Breast epithelium (tissue), 3 donors: ENCODE measurements around the gene DNASE1.

Experiments used
- CTCF ChIP-seq, 3 donors: fragments of 450-650 bp; IDR thresholded peaks; one replicate each; pipeline ENCODE4 v1.5.1; 2016 to 2017; ENCODE audit warnings: antibody characterized with exemption in 3 of 3, mild to moderate bottlenecking in 3 of 3, moderate library complexity in 3 of 3
- POLR2A ChIP-seq: fragments of 450-650 bp; IDR thresholded peaks from one replicate; pipeline ENCODE4 v1.6.1; 2016; ENCODE audit warnings: antibody characterized with exemption, mild to moderate bottlenecking, moderate library complexity
- POLR2AphosphoS5 ChIP-seq, 3 donors: sonication (generic); formaldehyde crosslinking; IDR thresholded peaks; one replicate each; pipeline ENCODE4 v1.6.1; 2017; ENCODE audit warnings: antibody characterized with exemption in 3 of 3

DNA sequence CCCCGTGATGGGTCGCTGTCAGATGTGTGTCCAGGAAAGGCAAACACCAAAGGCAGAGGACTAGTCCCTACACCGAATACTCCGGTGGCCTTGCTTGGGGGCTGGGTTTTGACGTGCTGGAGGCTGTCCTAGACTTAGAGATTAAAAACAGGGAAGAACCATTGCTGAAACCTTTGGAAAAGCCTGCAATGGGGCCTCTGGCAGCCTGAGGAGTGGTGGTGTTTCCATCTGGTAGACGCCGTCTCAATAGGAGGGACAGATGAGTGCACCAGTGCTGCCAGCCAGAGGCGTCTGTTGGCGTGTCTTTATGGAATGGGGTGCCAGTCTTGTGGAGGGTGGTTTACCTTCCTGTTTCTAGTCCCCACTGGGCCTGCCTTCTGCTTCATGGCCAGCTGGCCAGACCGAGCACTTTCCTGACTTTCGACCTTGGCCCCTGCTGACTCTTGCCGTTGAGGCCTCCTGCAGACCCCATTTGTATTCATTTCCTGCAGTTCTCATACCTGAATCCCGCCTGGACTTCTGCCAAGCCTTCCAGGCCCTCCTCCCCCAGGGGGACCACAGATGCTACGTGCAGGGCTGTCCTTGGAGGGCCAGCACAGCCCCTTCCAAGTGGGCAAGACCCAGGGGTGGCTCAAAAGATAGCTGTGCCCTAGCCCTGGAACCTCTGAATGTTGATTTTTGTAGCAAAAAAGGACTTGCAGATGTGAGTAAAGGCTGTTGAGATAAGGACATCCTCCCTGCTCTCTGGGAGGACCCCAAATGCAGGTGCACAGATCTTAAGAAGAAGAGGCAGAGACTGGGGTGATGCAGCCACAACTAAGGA lies 1.9 kb upstream of the DNASE1 start:
- TF ChIP-seq CTCF (IDR thresholded peaks at IDR 0.05) = no peak
- TF ChIP-seq POLR2AphosphoS5 (IDR thresholded peaks at IDR 0.05) = no peak
- TF ChIP-seq POLR2A = no peak
